GM19467 (cell line): Measurements from ENCODE around the gene CCDC148.
"Not testable (repeated sequence)": the region's sequence is repeated elsewhere in the genome, so short reads cannot be mapped to it uniquely, and the experiment has no call there.

ENCODE experiments used
- ATAC-seq: cut with Tn5 transposase; IDR thresholded peaks from one replicate; pipeline ENCODE4 v1.9.1; 2021; ENCODE audit warnings: mild to moderate bottlenecking, moderate library complexity; ENCODE audit not compliant: unreplicated experiment

The CCDC148 gene

GRCh38 chr2:158366342-158366741 lies 90.2 kb downstream of the CCDC148 start:
- no peak for ATAC-seq

GRCh38 chr2:158359846-158360245 lies 96.7 kb downstream of the CCDC148 start:
- no peak for ATAC-seq

GRCh38 chr2:158357699-158358098 lies 98.9 kb downstream of the CCDC148 start:
- no peak for ATAC-seq

GRCh38 chr2:158357122-158357521 lies 99.4 kb downstream of the CCDC148 start:
- no peak for ATAC-seq

- not testable (repeated sequence) for ATAC-seq
Observed at GRCh38 chr2:158351466-158351816, 105.1 kb downstream of the CCDC148 start.

GRCh38 chr2:158350751-158351465 lies 105.6 kb downstream of the CCDC148 start:
- not testable (repeated sequence) for ATAC-seq

GRCh38 chr2:158346032-158346431 lies 110.5 kb downstream of the CCDC148 start:
- no peak for ATAC-seq

- no peak for ATAC-seq
Observed at GRCh38 chr2:158339513-158339912, 117.0 kb downstream of the CCDC148 start.

GRCh38 chr2:158337018-158337417 lies 119.5 kb downstream of the CCDC148 start:
- ATAC-seq, result no peak

- ATAC-seq, result not testable (repeated sequence)
Observed at GRCh38 chr2:158331799-158332198, 124.8 kb downstream of the CCDC148 start.

- no peak for ATAC-seq
Observed at GRCh38 chr2:158325782-158326340, 130.7 kb downstream of the CCDC148 start.

GRCh38 chr2:158325031-158325781 lies 131.3 kb downstream of the CCDC148 start:
- ATAC-seq, result no peak

- no peak for ATAC-seq
Observed at GRCh38 chr2:158323381-158323780, 133.2 kb downstream of the CCDC148 start.

- no peak for ATAC-seq
Observed at GRCh38 chr2:158321264-158321663, 135.3 kb downstream of the CCDC148 start.

- ATAC-seq, result no peak
Observed at GRCh38 chr2:158319269-158319668, 137.3 kb downstream of the CCDC148 start.

- no peak for ATAC-seq
Observed at GRCh38 chr2:158317642-158318041, 138.9 kb downstream of the CCDC148 start.

- ATAC-seq, result no peak
Observed at GRCh38 chr2:158315803-158316414, 140.6 kb downstream of the CCDC148 start.

GRCh38 chr2:158315000-158315399 lies 141.6 kb downstream of the CCDC148 start:
- no peak for ATAC-seq

GRCh38 chr2:158313734-158314133 lies 142.8 kb downstream of the CCDC148 start:
- no peak for ATAC-seq

- ATAC-seq, result no peak
Observed at GRCh38 chr2:158312981-158313380, 143.6 kb downstream of the CCDC148 start.

GRCh38 chr2:158310407-158310806 lies 146.1 kb downstream of the CCDC148 start:
- not testable (repeated sequence) for ATAC-seq

- no peak for ATAC-seq
Observed at GRCh38 chr2:158305501-158305900, 151.1 kb downstream of the CCDC148 start.
